AG04449 (cell line): ENCODE results near the gene GALNT18.

Experiments used
- CTCF ChIA-PET: fragments of 350-600 bp; formaldehyde crosslinking; extraction: SDS; loops from one replicate; lab custom pipeline; 2021; ENCODE audit warnings: antibody characterized with exemption; lab: Yijun Ruan, JAX
- POLR2A ChIA-PET: fragments of 400-600, 350-600 bp; formaldehyde crosslinking; extraction: SDS; loops from one replicate; lab custom pipeline; 2020; ENCODE audit warnings: antibody characterized with exemption, inconsistent platforms; lab: Yijun Ruan, JAX
- DNase-seq: peaks from one replicate; pipeline ENCODE4 v3.0.0-alpha.2; 2010; ENCODE audit warnings: low read depth, low spot score
- H3K4me3 ChIP-seq: 2 replicates; pipeline ENCODE4 v1.5.1; 2011; ENCODE audit warnings: low read depth, mild to moderate bottlenecking, control low read depth, low read length
- TF ChIP-seq, protein P1 (sequence below): IDR thresholded peaks from one replicate; pipeline ENCODE4 v1.5.1; 2011; ENCODE audit warnings: mild to moderate bottlenecking, moderate library complexity, low read length, control low read depth, inconsistent platforms; ENCODE audit not compliant: insufficient read depth; ENCODE audit errors: missing control alignments

The GALNT18 gene

DNA sequence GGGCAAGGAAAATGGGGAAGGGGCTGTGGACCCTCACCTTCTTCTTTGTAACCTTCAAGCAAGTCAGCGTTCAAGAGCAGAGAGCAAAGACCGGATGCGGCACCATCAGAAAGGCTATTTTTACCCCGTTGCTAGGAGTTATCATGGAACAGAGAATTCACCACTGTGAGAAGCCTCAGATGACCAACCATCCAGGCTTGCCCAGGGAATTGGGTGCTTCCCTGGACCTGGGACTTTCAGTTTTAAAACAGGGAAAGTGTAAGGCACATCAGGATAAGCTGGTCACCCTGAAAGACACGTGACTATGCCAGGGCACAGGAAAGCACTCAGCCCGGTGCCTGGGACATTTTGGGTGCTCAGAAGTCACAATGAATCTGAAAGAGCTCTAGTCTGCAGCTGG lies 10.4 kb downstream of the GALNT18 start:
- CTCF ChIA-PET: interaction anchor here (1.5 kb wide), 1 partner anchor 176 kb away, joined by 4 read pairs; no protein-coding TSS in a partner anchor
- no peak for DNase-seq
- POLR2A ChIA-PET: no interaction called here

DNA sequence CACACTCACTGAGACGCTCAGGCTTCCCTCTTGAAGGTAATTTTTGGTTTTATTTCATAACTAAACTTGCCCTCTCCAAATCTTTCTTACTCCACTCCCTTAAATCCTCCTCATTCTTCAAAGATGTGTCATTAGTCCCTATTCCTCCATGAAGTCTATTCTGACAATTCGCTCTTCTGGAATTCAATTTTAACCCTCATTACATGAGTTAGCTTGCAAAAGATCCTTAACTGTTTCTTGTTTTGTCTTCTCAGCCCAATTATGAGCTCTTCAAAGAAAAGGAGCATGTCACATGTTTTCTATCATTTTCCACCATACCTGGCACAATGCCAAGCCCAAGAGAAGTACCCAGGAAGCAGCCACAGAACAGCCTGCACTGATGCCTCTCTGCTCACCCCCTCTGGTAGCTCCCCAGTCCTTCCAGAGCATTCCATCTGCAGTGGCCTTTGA lies 13.0 kb downstream of the GALNT18 start:
- CTCF ChIA-PET: interaction anchor here (0.9 kb wide), 1 partner anchor 13 kb away, joined by 4 read pairs; the partner anchor contains the start of gene GALNT18
- TF ChIP-seq, protein P1, sequence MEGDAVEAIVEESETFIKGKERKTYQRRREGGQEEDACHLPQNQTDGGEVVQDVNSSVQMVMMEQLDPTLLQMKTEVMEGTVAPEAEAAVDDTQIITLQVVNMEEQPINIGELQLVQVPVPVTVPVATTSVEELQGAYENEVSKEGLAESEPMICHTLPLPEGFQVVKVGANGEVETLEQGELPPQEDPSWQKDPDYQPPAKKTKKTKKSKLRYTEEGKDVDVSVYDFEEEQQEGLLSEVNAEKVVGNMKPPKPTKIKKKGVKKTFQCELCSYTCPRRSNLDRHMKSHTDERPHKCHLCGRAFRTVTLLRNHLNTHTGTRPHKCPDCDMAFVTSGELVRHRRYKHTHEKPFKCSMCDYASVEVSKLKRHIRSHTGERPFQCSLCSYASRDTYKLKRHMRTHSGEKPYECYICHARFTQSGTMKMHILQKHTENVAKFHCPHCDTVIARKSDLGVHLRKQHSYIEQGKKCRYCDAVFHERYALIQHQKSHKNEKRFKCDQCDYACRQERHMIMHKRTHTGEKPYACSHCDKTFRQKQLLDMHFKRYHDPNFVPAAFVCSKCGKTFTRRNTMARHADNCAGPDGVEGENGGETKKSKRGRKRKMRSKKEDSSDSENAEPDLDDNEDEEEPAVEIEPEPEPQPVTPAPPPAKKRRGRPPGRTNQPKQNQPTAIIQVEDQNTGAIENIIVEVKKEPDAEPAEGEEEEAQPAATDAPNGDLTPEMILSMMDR: no peak
- POLR2A ChIA-PET: no interaction called here
- no peak for DNase-seq
- no peak overlapping the region for H3K4me3 ChIP-seq

More for the DNA sequence above, 10.4 kb downstream of the GALNT18 start:
- TF ChIP-seq, protein P1: no peak
- H3K4me3 ChIP-seq: no peak overlapping the region

DNA sequence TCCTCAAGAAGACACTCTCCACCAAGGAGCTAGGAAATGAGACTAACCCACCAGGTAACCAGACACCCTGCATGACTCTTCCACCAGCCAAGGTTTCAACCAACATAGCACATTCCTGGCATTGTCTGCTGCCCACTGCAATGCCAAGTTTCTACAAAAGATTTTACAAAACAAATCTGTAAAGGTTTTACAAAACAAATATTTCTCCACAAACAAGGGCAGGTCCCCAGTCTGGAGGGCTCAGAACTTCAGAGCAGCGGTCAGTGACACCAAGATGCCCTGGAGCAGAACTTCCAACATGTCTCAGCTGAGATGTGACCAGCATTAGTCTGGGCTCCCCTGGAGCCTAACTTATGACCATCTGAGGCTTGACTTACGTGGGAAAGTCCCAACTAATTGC lies 14.0 kb downstream of the GALNT18 start:
- POLR2A ChIA-PET: no interaction called here
- CTCF ChIA-PET: no interaction called here
- no peak for DNase-seq
- no peak overlapping the region for H3K4me3 ChIP-seq
- TF ChIP-seq, protein P1: no peak

DNA sequence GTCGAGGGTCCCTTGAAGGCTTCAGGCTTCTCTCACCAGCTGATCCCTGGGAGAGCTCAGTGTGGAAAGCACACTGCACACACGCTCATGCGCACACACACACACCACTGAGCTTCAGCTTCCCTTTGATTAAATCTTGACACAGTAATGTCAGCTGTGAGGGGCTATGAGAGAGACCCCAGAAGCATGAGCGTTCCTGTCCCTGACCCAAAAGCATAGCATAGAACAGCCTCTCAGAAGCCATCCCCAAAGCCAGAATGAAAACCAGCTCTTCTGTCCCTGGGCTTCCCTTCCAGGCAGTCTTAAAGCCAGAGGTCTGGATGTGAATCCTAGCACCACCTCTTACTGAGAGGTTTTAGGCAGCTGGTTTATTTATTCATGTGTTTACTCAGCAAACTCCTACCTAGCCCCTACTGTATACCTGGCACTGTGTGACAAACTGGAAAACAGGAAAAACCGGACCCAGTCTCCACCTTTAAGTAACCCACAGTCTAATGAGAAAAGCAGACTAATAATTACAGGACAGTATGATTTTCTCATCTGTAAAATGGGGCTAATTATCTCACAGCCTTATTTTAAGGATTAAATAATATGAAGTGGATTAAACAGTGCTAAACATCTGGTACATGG lies 15.9 kb downstream of the GALNT18 start:
- DNase-seq: no peak
- ChIA-PET POLR2A (no interaction called here), CTCF (interaction anchor here (1.2 kb wide), 1 partner anchor 181 kb away, joined by 3 read pairs; no protein-coding TSS in a partner anchor)
- no peak overlapping the region for H3K4me3 ChIP-seq
- TF ChIP-seq, protein P1: no peak

DNA sequence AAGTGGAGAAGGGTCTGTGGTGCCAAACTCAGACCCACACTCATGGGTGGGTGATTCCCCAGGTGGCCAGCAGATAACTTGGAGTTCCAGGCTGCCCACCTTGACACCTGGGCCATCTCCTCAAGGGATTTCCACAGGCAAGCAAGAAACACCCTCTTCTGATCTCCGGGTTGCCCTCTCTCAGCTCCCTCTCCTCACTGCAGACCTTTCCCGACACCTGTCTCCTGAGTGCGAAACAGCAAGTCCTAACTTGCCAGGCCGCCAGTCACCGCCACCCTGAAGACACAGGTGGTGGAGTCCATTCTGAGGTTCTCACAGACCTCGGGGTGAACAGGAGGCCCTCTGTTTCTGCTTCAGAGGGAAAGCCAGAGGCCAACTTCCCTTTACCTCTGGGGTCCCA lies 16.6 kb downstream of the GALNT18 start:
- H3K4me3 ChIP-seq: no peak overlapping the region
- TF ChIP-seq, protein P1: no peak
- ChIA-PET CTCF (no interaction called here), POLR2A (no interaction called here)
- no peak for DNase-seq

DNA sequence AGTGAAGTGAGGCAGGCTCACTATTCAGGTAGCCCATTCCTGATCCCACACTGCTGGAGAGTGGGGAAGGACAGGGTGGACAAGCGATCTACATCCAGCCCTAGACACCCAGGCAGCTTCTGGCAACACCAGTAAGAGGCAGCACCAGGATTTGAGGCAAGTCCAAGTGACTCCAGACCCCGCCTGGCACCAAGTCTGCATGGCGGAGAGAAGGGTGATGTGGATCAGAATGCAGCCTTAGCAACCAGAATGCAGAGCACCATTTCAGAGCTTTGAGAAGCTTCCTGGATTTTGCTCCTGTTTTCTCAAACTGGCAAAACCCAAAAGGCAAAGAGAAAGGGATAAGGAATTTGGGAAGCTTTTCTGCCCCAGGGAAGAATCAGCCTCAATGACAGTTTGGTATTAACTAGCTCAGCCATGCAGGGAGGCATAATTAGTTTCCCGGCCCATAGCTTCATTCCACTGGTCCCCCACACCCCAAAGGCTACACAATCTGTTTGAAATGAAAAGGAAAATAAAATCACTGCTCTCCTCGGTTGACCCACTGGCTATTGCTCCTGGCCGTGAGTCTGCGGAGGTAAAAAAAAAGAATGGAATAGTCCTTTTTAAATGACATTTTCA lies 17.3 kb downstream of the GALNT18 start:
- TF ChIP-seq, protein P1: no peak
- ChIA-PET CTCF (no interaction called here), POLR2A (no interaction called here)
- DNase-seq: no peak
- H3K4me3 ChIP-seq: no peak overlapping the region
